ENCODE measurements around the gene EHD4. TPM values are rescaled to one million over a fixed set of nuclear protein-coding genes. Genes with fewer than 3 reads are reported as not detected.

Gene EHD4
- polyA plus RNA-seq, 4 donors = 16.6 to 18.2 (median 17.1) TPM

DNA sequence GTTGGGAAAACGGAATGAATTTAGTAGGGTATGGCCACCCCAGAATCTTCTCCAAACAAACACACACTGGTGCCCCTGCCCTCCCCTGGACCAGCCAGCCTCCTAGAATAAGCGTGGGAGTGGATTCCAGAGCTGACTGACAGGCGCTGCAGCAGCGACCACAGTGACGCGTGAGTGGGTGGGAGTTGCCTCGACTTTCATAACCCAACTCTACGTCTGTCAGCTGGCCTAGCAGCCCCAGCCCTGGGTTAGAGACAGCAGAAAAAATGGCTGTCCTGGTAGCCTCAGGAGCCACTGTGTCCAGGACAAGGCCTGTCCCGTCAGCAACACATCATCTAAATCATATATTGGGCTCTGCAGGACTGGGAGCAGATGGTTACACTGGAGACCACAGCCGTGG is 123.7 kb downstream of the EHD4 start:
- DNase-seq (ENCODE audit: low read depth in 4 of 4, low spot score in 2 of 4) = no peak

DNA sequence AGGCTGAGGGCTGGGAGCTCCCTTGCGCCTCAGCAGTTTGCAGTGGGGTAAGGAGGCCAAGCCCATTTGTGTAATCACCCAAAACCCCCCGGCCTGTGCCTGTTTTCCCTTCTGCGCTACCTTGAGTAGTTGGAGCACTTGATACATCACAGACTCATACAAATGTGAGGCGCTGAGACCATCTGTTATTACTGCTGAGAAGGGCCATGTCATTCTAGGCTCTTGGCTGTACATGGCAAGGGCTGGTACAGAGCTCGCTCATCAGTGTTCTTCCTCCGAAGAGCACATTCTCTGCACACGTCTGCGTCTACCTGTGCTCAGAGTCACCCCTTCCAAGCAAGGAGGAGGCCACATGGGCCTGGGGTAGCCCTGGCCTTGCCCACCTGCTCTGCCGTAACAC is 124.4 kb downstream of the EHD4 start:
- DNase-seq (ENCODE audit: low read depth in 4 of 4, low spot score in 2 of 4) = no peak

DNA sequence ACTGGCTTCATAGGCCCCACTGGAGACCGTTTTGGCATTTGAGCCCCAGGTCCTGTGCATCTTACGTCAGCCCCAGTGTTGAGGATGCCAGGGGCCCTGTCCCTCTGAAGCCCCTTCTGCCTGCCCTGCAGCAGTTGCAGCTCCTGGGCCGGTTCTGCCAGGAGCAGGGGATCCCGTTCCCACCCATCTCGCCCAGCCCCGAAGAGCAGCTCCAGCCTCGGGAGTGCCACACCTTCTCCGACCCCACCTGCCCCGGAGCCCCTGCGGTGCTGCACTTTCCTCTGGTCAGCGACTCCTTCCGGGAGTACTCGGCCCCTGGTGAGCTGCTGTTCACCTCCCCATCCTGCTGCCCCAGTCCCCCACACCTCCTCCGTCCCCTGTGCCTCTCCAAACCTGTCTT is 125.2 kb downstream of the EHD4 start:
- no peak for DNase-seq (ENCODE audit: low read depth in 4 of 4, low spot score in 2 of 4)

Other genes starting within 250 kb of the EHD4 start
- gene MAPKBP1, start 198.1 kb downstream of the EHD4 start, polyA plus RNA-seq (ENCODE audit: insufficient read length in 4 of 4) = 10 to 100 TPM; 10.7 to 23.3 (median 14.8) TPM
- gene JMJD7, start 144.5 kb downstream of the EHD4 start, polyA plus RNA-seq (ENCODE audit: insufficient read length in 4 of 4) = 10 to 100 TPM in 3 of 4 donors, 1 to 10 TPM in 1; 8.9 to 20.2 (median 13.4) TPM
- gene PLA2G4B, start 133.7 kb downstream of the EHD4 start, polyA plus RNA-seq (ENCODE audit: insufficient read length in 4 of 4) = 10 to 100 TPM in 2 of 4 donors, 1 to 10 TPM in 2; 5.4 to 21.3 (median 12.9) TPM
- 1 to 10 TPM; 2.2 to 4.9 (median 3.0) TPM for gene SPTBN5, start 78.5 kb downstream of the EHD4 start, polyA plus RNA-seq (ENCODE audit: insufficient read length in 4 of 4)
- under 1 TPM in 1 of 4 donors, not detected in 3; 0.03 TPM for gene PLA2G4E, start 48.5 kb upstream of the EHD4 start, polyA plus RNA-seq (ENCODE audit: insufficient read length in 4 of 4)
- gene PLA2G4D, start 122.0 kb upstream of the EHD4 start, polyA plus RNA-seq (ENCODE audit: insufficient read length in 4 of 4) = under 1 TPM in 3 of 4 donors, not detected in 1; 0.08 to 0.13 (median 0.08) TPM
- gene PLA2G4F, start 184.1 kb upstream of the EHD4 start, polyA plus RNA-seq (ENCODE audit: insufficient read length in 4 of 4) = 10 to 100 TPM; 20.2 to 40.9 (median 29.1) TPM
- 10 to 100 TPM; 54.2 to 87.2 (median 69.1) TPM for gene VPS39, start 235.7 kb upstream of the EHD4 start, polyA plus RNA-seq (ENCODE audit: insufficient read length in 4 of 4)

Measured in left renal cortex interstitium (tissue), 4 donors.